Measurements from ENCODE around the gene RAC2.

DNA sequence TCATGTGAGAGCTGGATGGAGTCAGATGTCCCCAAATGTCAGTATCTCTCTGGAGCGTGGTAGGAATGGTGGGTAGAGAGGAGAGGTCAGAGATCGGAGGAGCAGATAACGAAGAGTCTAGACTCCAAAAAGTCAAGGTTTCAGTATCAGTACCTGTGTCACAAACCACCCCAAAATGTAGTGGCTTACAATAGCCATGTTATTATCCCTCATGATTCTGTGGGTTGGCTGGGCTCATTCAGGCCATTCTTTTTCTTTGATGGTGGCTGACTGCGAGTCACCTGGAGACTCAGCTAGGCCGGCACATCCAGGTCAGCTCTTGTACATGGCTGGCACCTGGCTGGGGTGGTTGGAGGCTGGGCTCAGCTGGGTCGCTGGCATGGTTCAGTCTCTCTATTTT lies 24.5 kb downstream of the RAC2 start:
- TF ChIP-seq, protein P1, sequence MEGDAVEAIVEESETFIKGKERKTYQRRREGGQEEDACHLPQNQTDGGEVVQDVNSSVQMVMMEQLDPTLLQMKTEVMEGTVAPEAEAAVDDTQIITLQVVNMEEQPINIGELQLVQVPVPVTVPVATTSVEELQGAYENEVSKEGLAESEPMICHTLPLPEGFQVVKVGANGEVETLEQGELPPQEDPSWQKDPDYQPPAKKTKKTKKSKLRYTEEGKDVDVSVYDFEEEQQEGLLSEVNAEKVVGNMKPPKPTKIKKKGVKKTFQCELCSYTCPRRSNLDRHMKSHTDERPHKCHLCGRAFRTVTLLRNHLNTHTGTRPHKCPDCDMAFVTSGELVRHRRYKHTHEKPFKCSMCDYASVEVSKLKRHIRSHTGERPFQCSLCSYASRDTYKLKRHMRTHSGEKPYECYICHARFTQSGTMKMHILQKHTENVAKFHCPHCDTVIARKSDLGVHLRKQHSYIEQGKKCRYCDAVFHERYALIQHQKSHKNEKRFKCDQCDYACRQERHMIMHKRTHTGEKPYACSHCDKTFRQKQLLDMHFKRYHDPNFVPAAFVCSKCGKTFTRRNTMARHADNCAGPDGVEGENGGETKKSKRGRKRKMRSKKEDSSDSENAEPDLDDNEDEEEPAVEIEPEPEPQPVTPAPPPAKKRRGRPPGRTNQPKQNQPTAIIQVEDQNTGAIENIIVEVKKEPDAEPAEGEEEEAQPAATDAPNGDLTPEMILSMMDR (IDR thresholded peaks at IDR 0.05; ENCODE audit: low read depth, low read length): no peak
- TF ChIP-seq EZH2phosphoT487 (IDR thresholded peaks at IDR 0.05; ENCODE audit: low read depth): no peak
